NCI-H2081 (cell line): ENCODE data around the gene OR6Q1.

Source experiments
- DNase-seq, 2 experiments: peaks; one replicate each; lab custom pipeline; 2025; lab: John Stamatoyannopoulos, UW

OR6Q1 gene

DNA sequence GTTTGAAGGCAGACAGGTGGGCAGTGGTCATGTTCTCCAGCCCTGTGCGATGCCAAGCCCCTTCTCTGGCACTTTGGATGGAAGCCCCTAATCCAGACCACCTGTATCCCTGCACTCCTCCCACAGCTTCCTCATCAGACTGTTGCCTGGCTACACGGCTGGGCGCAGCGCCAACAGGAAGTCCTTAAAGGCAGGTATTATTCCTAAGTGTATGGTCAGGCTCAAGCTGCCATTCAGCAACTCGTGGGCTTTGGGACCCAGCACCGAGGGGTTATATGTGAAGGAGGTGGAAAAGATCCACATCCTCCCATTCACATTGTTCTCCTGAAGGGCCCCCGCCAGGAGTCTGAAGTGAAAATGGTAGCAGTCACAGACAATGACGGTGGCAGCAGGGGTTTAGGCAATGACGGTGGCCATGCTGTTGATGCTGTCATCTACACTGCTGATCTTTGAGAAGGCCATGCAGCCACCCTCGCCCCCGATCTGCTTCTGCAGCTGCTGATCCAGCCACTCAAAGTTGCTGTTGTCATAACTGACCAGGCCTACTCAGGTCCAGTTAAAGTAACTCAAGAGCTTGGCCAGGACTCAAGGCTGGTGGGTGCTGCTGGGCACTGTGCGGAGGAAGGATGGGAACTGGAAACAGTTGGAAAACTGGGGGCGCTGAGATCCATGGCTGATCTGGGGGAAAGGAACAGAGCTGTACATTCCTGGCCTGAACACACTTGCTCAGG, 27.7 kb downstream of the OR6Q1 start:
- DNase-seq: peak; percentile 4 to 28

DNA sequence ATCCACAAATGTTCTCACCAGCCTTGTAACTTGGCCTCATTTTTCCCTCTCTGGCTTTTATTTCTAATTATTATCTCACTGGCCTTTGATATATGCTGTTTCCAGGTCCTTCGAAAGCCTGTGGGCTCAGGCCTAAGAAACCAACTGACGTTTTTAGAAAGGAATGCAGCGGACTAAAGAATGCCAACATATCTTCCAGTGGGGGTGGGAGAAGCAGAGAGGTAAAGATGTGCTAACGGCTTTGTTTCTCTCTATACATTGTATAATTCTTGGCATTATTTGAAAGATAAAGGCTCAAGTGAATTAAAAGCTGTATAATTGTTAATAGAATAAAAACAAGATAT, 28.2 kb downstream of the OR6Q1 start:
- no peak for DNase-seq

DNA sequence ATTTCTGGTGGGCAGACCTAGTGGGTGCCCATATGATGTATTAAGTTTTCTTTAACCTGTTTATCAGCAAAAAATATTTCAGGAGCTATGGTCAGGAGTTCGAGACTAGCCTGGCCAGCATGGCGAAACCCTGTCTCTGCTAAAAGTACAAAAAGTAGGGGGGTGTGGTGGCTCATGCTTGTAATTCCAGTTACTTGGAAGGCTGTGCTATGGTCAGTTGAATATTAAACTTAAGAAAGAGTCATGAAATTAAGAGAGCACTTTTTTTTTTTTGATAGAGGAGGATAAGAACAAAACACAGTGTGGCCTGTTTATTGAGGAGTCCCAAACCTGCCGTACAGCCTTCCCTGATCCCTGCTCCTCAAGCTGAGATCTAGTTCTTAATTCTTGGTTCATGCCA, 29.8 kb downstream of the OR6Q1 start:
- no peak for DNase-seq

DNA sequence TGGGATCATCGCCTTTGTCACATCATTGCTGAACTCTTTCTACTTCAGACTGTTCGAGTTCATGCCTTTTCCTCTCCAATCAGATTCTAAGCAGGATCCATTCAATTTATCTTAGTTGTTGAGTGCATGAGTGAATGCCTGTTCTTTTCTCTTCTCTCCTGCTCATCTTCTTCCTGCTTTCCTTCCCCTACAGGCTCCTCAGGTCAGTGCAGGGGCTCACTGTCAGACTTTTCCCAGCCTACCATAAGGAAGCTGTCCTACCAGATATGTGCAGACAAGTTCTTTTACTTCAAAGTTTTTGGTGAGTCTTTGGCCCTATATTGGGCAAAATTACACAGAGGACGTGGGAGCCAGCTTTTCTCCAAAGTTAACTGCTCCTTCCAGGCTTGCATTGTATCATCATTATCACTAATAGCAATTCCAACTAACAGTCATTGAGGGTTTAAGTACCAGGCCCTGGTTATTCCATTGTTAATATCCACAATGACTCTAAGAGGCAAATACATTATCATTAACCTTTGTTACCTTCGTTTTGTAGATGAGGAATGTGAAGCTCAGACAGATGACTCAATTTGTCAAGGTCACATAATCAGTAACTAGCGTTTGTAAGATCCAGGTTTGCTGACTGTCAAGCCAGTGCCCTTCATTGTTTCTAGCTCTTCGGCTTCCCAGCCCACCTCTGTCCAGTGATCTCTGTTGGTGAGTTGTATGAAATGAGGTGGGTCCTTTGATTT, 30.4 kb downstream of the OR6Q1 start:
- no peak for DNase-seq

DNA sequence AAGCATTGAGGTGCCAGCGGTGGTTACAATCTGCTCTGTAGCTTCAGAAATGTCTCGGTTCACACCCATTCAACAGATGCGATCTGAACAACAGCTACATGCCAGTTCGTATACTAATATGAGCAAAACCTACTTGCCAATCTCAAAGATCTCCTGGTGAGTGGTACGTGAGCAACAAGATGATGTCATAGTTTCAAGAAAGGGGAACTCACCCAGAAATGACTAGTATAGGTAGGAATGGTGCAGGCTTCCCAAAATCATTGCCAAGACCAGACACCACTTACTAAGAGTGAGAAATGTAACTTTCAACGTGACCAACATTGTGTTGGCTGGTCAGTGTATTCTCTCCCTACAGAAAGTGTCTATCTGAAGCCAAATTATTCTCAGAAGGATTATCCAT, 31.1 kb downstream of the OR6Q1 start:
- no peak for DNase-seq

DNA sequence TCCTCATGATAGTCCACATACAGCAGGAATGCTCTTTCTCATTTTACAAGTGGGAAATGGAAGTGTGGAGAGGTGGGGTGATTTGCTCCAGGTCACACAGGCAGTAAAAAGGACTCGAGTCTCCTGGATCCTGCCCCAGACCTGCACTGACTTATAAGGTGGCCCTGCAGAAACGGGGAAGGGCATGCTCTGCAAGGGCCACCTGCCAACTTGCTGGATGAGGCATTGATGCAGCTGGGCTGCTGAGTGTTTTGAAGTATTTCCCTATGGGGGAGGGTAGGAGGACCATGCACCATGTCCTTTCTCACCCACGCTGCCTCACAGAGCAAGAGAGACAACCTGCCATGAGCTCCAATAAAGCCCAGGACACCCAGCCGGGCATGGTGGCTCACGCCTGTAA, 36.9 kb downstream of the OR6Q1 start:
- no peak for DNase-seq

DNA sequence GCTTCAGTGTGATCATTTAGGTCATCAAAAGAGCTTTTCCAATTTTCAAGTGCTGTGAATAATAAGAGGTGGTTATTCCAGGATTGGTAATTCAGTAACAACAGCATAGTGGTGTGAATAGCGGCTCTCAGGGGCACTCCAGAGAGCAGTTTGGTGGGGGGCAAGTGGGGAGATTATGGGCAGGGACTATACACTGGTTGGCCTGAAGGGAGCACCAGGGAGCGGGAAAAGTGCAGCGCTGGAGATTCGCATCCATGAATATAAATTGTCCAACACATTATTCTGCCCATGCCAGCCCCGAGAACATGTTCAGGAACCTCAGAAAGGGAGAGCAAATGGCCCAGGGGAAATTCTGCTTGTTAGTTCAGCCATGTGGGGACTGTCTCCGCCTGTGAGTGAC, 37.9 kb downstream of the OR6Q1 start:
- DNase-seq: no peak

DNA sequence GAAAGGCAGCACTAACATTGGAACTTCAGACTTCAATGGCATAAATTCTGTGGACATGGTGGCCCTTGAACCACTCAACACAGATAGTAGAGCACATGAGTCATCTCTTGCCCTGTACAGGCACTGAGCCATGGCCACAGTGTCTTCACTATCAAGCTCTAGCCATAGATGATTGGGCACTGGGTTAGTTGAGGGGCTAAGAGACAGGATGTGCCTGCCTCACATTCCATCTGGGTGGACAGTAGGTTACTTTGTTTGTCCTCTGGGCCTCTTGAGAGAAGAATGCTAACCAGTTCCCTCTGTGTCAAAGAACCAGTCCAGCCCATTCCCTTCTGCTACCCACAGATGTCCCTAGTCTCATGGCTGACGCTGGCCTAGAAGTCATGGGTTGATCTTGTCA, 39.8 kb downstream of the OR6Q1 start:
- no peak for DNase-seq

DNA sequence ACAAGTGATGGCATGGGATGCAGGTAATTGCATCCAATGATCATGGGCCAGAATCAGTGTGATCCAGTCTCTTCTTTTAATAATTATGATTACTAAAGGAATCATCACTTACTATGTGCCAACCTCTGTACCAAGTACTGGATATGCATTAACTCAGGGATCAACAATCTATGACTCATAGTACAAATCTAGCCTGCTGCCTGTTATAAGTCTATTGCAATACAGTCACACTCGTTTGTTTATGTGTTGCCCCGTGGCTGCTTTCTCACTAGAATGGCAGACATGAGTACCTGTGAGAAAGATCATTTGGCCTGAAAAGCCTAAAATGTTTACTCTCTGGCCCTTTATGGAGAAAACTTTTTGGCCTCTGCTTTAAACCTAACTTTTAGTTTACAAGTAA, 45.0 kb downstream of the OR6Q1 start:
- DNase-seq: no peak
